ENCODE measurements around the gene ZNRD2.

ZNRD2 gene

DNA sequence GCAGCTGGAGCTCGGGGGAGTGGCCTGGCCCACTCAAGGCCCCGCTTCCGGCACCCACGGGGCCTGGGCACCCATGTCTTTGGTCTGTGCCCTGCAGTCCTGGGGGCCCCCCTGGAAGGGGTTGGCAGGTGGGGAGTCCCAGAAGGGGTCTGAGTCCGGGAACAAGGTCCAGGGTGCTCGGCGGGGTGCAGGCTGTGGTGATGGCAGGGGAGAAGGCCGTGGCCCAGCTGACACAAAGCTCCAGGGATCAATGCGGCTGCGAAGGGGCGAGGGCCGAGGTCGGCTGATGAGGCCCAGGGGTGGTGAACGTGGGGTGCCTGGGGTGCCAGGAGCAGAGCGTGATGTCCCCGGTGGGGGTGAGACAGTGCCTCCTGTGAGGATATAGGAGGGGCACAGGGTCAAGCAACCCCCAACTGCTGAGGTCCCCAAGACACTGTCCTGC, 28.0 kb downstream of the ZNRD2 start:
- DNase-seq (ENCODE audit: low read depth): no peak
- H3K4me3 ChIP-seq (ENCODE audit: control insufficient read depth, low read depth, low read length): no peak overlapping the region
- TF ChIP-seq CTCF (conservative IDR thresholded peaks at IDR 0.05; ENCODE audit: control insufficient read depth, insufficient read depth, low read depth, low read length): no peak

GRCh38 chr11:65599216-65599954, 29.1 kb downstream of the ZNRD2 start:
- no peak overlapping the region for H3K4me3 ChIP-seq (ENCODE audit: control insufficient read depth, low read depth, low read length)
- no peak for TF ChIP-seq CTCF (conservative IDR thresholded peaks at IDR 0.05; ENCODE audit: control insufficient read depth, insufficient read depth, low read depth, low read length)
- DNase-seq (ENCODE audit: low read depth): no peak

DNA sequence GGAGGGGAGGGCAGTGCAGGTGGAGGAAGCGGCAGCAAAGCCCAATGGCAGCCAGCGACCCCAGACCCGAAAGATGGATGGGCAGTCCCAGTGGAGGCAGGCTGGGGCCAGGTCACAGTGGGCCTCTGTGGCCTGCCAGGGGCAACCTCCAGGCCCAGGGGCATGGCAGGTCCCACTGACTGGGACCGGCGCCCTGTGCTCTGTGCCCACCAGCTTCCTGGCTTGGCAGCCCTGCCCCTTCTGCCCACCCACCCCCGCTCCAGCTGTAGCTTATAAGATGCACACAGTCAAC, 29.6 kb downstream of the ZNRD2 start:
- DNase-seq (ENCODE audit: low read depth): no peak
- TF ChIP-seq CTCF (conservative IDR thresholded peaks at IDR 0.05; ENCODE audit: control insufficient read depth, insufficient read depth, low read depth, low read length): no peak

GRCh38 chr11:65604258-65604657, 34.0 kb downstream of the ZNRD2 start:
- no peak overlapping the region for H3K4me3 ChIP-seq (ENCODE audit: control insufficient read depth, low read depth, low read length)
- no peak for DNase-seq (ENCODE audit: low read depth)
- TF ChIP-seq CTCF (conservative IDR thresholded peaks at IDR 0.05; ENCODE audit: control insufficient read depth, insufficient read depth, low read depth, low read length): no peak

More for the DNA sequence above, 29.6 kb downstream of the ZNRD2 start:
- H3K4me3 ChIP-seq (ENCODE audit: control insufficient read depth, low read depth, low read length): no peak overlapping the region

DNA sequence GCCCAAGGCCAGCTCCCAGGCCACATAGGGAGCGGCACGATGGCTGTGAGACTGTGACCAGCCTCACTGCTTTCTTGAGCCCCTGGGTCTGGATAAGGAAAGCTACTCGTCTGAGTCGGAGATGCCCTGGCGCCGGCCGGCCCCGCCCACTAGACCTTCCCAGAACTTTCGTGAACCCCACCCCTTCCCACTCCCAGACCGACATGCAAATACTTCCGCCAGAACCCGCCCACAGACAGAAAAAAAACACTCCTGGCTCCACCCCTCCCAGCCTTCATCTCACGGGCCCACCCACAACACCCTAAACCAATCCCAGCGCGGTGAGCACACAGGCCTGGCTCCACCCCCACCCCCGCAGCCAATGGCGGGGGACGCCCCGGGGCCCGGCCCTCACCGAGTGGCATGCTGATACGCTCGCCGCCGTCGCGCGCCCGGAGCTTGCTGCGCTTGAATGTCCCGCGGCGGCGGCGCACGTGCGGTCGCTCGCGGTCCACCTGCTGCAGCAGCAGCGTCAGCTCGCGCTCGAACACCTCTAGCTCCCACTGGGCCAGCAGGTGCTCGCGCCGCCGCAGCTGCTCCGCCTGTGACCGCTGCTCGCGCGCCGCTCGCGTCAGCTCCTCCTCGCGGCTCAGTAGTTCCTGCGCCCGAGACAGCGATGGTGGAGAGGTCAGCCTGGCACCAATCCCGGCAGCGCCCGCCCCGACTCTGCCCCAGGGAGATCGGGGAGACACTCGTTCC, 36.8 kb downstream of the ZNRD2 start:
- H3K4me3 ChIP-seq (ENCODE audit: control insufficient read depth, low read depth, low read length): peak overlapping the region; percentile 2
- DNase-seq (ENCODE audit: low read depth): peak; percentile 92
- no peak for TF ChIP-seq CTCF (conservative IDR thresholded peaks at IDR 0.05; ENCODE audit: control insufficient read depth, insufficient read depth, low read depth, low read length)

- H3K4me3 ChIP-seq (ENCODE audit: control insufficient read depth, low read depth, low read length): no peak overlapping the region
- DNase-seq (ENCODE audit: low read depth): no peak
- no peak for TF ChIP-seq CTCF (conservative IDR thresholded peaks at IDR 0.05; ENCODE audit: control insufficient read depth, insufficient read depth, low read depth, low read length)
Observed at GRCh38 chr11:65607614-65608426, 37.5 kb downstream of the ZNRD2 start.

Data from fibroblast of mammary gland (primary cell).